ENCODE measurements around the gene C19orf81. TPM values are rescaled to one million over a fixed set of nuclear protein-coding genes. Genes with fewer than 3 reads are reported as not detected.

The C19orf81 gene
- total and polyA plus RNA-seq, 2 of the 4 experiments (the other 2 are of a cell fraction): 0.31 TPM; not detected in 1

- H4K8ac ChIP-seq (ENCODE audit: low read depth in 2 of 2, low read length in 2 of 2): no peak overlapping the region
- DNase-seq: peak; percentile 15
- dilution Hi-C loops (cut with HindIII; ENCODE audit: low sequenced_read_pairs, unreplicated experiment) (no loop called here), in situ Hi-C loops (cut with MboI; ENCODE audit: low sequenced_read_pairs) (no loop called here), intact Hi-C loops (cut with micrococcal nuclease) (loop anchor here (1.0 kb wide), 2 partner anchors 114 to 253 kb away; no protein-coding TSS in a partner anchor)
- ChIA-PET CTCF (interaction anchor here (0.7 to 1.1 kb wide), 8 partner anchors 11 to 252 kb away, joined by 3 to 8 read pairs (median 3); no protein-coding TSS in a partner anchor), POLR2A (ENCODE audit: unreplicated experiment) (no interaction called here)
- 0 out of 2 replicates have a peak, but pooled peaks cover 3% of the 10 kb centered on the region for H4K20me1 ChIP-seq (ENCODE audit: insufficient read depth, low read length)
- H3K4me1 ChIP-seq (ENCODE audit: control insufficient read depth, insufficient read depth, low read length): peaks cover 2% of the 10 kb centered on the region
- H2AFZ ChIP-seq (replicated peaks; ENCODE audit: low read length, poor library complexity): no peak overlapping the region
- no peak overlapping the region for H3K4me3 ChIP-seq (ENCODE audit: insufficient read depth, low read depth, low read length)
- no TSS peak for BruUV-seq (replicated peaks)
- no peak overlapping the region for H2BK15ac ChIP-seq (ENCODE audit: low read depth, low read length)
- no peak overlapping the region for H3K23ac ChIP-seq (ENCODE audit: low read depth, low read length)
- TF ChIP-seq RCOR1 (IDR thresholded peaks at IDR 0.05; ENCODE audit: insufficient replicate concordance, low read length) (no peak), CTCF (conservative IDR thresholded peaks at IDR 0.05; ENCODE audit: low read depth, low read length) (peak; percentile 75), SMC3 (IDR thresholded peaks at IDR 0.05; ENCODE audit: low read depth, low read length) (peak; percentile 60), RAD21 (IDR thresholded peaks at IDR 0.05; ENCODE audit: low read length) (peak; percentile 56)
- H2BK5ac ChIP-seq (ENCODE audit: low read depth, low read length, poor library complexity, severe bottlenecking): no peak overlapping the region
- H3K9me3 ChIP-seq (ENCODE audit: control insufficient read depth, insufficient read depth, low read length): no peaks in the 10 kb centered on the region
- H3K4me2 ChIP-seq (ENCODE audit: low read depth, low read length): no peak overlapping the region
- H3K4ac ChIP-seq (ENCODE audit: low read depth, low read length): no peak overlapping the region
- H3K9me1 ChIP-seq (ENCODE audit: insufficient read depth, low read length): no peaks in the 10 kb centered on the region
- no peak overlapping the region for H3K27ac ChIP-seq (ENCODE audit: insufficient read depth, low read length)
- H2BK120ac ChIP-seq (ENCODE audit: low read depth, low read length): no peak overlapping the region
- peak; percentile 64 for ATAC-seq (ENCODE audit: low read depth)
- H3K9ac ChIP-seq (ENCODE audit: low read depth, low read length): no peak overlapping the region
- no peak overlapping the region for H2AK9ac ChIP-seq (replicated peaks; ENCODE audit: low read depth, low read length, poor library complexity)
- H3K56ac ChIP-seq (ENCODE audit: extremely low read depth, insufficient read depth, low read length): no peak overlapping the region
- H3K27me3 ChIP-seq (ENCODE audit: control insufficient read depth, insufficient read depth, low read length): peaks cover 57% of the 10 kb centered on the region
- H2BK20ac ChIP-seq (ENCODE audit: low read depth, low read length): no peak overlapping the region
- H4K91ac ChIP-seq (ENCODE audit: insufficient read depth, low read depth, low read length): no peak overlapping the region
- H3K36me3 ChIP-seq (ENCODE audit: control insufficient read depth, insufficient read depth, low read length): no peaks in the 10 kb centered on the region
- 58% methylated on average over 8 of the region's 23 CpGs; no CpG with 5 or more reads in 1 of the 2 experiments for WGBS, 2 experiments (ENCODE audit: extremely low coverage in 2 of 2, insufficient read length in 1 of 2)
- no peak overlapping the region for H3K14ac ChIP-seq (replicated peaks; ENCODE audit: low read depth, low read length)
- H4K5ac ChIP-seq (ENCODE audit: low read depth, low read length): no peak overlapping the region
- H2AK5ac ChIP-seq (ENCODE audit: low read depth, low read length): no peak overlapping the region
- H3K79me1 ChIP-seq (ENCODE audit: low read depth in 1 of 2, low read length in 2 of 2): no peaks in the 10 kb centered on the region
- no peak overlapping the region for H3K18ac ChIP-seq (ENCODE audit: low read depth, low read length)
Measured at GRCh38 chr19:50669302-50670101, 20.3 kb downstream of the C19orf81 start.
